ENCODE results near the gene SLC15A1. TPM values are rescaled to one million over a fixed set of nuclear protein-coding genes. Genes with fewer than 3 reads are reported as not detected.

SLC15A1 gene
- total and polyA plus RNA-seq, 2 donors (not counting 1 experiment from before 2014, with no cell fraction given) = not detected

- H3K27me3 Mint-ChIP-seq = no peaks in the 10 kb centered on the region
- Histone ChIP-seq H3K9ac (ENCODE audit: low read length) (no peak overlapping the region), H3K27me3 (replicated peaks in 1 of 4; ENCODE audit: control extremely low read depth in 1 of 4, control insufficient read depth in 3 of 4, insufficient read depth in 4 of 4, low read length in 3 of 4) (no peaks in the 10 kb centered on the region), H3K9me3 (ENCODE audit: control extremely low read depth in 1 of 3, control insufficient read depth in 2 of 3, insufficient read depth in 1 of 3, low read length in 2 of 3) (no peaks in the 10 kb centered on the region), H3K79me2 (ENCODE audit: control insufficient read depth, insufficient read depth, low read length) (no peaks in the 10 kb centered on the region), H3K36me3 (replicated peaks in 1 of 2; ENCODE audit: control extremely low read depth in 1 of 2, control insufficient read depth in 1 of 2, extremely low read depth in 1 of 2, insufficient read depth in 2 of 2, low read length in 1 of 2) (no peaks in the 10 kb centered on the region), H3K27ac (ENCODE audit: low read length in 2 of 2) (no peak overlapping the region), H2AFZ (ENCODE audit: insufficient read depth, low read depth, low read length, poor library complexity, severe bottlenecking) (no peak overlapping the region), H3K4me1 (ENCODE audit: control insufficient read depth in 2 of 2, insufficient read depth in 2 of 2, low read length in 2 of 2) (no peaks in the 10 kb centered on the region), H4K20me1 (ENCODE audit: control insufficient read depth, insufficient read depth, low read length, poor library complexity, severe bottlenecking) (no peaks in the 10 kb centered on the region), H3K4me3 (ENCODE audit: control extremely low read depth in 1 of 5, extremely low read depth in 1 of 5, insufficient read depth in 1 of 5, low read depth in 2 of 5, low read length in 4 of 5) (no peak overlapping the region), H3K4me2 (replicated peaks; ENCODE audit: low read depth, low read length, poor library complexity, severe bottlenecking) (no peak overlapping the region)
- CTCF ChIA-PET = no interaction called here
- DNase-seq (no peak), ATAC-seq (ENCODE audit: low read depth) (no peak)
- H3K9me3 Mint-ChIP-seq (ENCODE audit: insufficient read depth) = no peaks in the 10 kb centered on the region
- no peaks in the 10 kb centered on the region for H3K4me1 Mint-ChIP-seq
- TF ChIP-seq CTCF (IDR thresholded peaks at IDR 0.05) (no peak), EZH2 (IDR thresholded peaks at IDR 0.05; ENCODE audit: borderline replicate concordance, insufficient read depth, low read depth, low read length, poor library complexity, severe bottlenecking) (no peak)
- POLR2A ChIA-PET = no interaction called here
- H3K4me3 Mint-ChIP-seq = no peak overlapping the region
- no peak overlapping the region for H3K27ac Mint-ChIP-seq
- intact Hi-C loops (cut with micrococcal nuclease) = no loop called here
- 88% methylated on average over 5 of the region's 6 CpGs for WGBS (ENCODE audit: insufficient coverage)
Observed at GRCh38 chr13:98689347-98689968, 63.0 kb downstream of the SLC15A1 start.

- POLR2A ChIA-PET = no interaction called here
Observed at GRCh38 chr13:98688373-98688772, 64.1 kb downstream of the SLC15A1 start.

More at GRCh38 chr13:98688373-98688772, 64.1 kb downstream of the SLC15A1 start:
- no peaks in the 10 kb centered on the region for H3K27me3 Mint-ChIP-seq
- DNase-seq (no peak), ATAC-seq (ENCODE audit: low read depth) (no peak)
- TF ChIP-seq EZH2 (IDR thresholded peaks at IDR 0.05; ENCODE audit: borderline replicate concordance, insufficient read depth, low read depth, low read length, poor library complexity, severe bottlenecking) (no peak), CTCF (IDR thresholded peaks at IDR 0.05) (no peak)
- H3K4me3 Mint-ChIP-seq = no peak overlapping the region
- intact Hi-C loops (cut with micrococcal nuclease) = no loop called here
- H3K27ac Mint-ChIP-seq = no peak overlapping the region
- Histone ChIP-seq H3K4me2 (replicated peaks; ENCODE audit: low read depth, low read length, poor library complexity, severe bottlenecking) (no peak overlapping the region), H3K27me3 (replicated peaks in 1 of 4; ENCODE audit: control extremely low read depth in 1 of 4, control insufficient read depth in 3 of 4, insufficient read depth in 4 of 4, low read length in 3 of 4) (no peaks in the 10 kb centered on the region), H3K27ac (ENCODE audit: low read length in 2 of 2) (no peak overlapping the region), H4K20me1 (ENCODE audit: control insufficient read depth, insufficient read depth, low read length, poor library complexity, severe bottlenecking) (no peaks in the 10 kb centered on the region), H3K79me2 (ENCODE audit: control insufficient read depth, insufficient read depth, low read length) (no peaks in the 10 kb centered on the region), H3K9ac (ENCODE audit: low read length) (no peak overlapping the region), H3K4me3 (ENCODE audit: control extremely low read depth in 1 of 5, extremely low read depth in 1 of 5, insufficient read depth in 1 of 5, low read depth in 2 of 5, low read length in 4 of 5) (no peak overlapping the region), H3K9me3 (ENCODE audit: control extremely low read depth in 1 of 3, control insufficient read depth in 2 of 3, insufficient read depth in 1 of 3, low read length in 2 of 3) (no peaks in the 10 kb centered on the region), H3K36me3 (replicated peaks in 1 of 2; ENCODE audit: control extremely low read depth in 1 of 2, control insufficient read depth in 1 of 2, extremely low read depth in 1 of 2, insufficient read depth in 2 of 2, low read length in 1 of 2) (no peaks in the 10 kb centered on the region), H3K4me1 (ENCODE audit: control insufficient read depth in 2 of 2, insufficient read depth in 2 of 2, low read length in 2 of 2) (no peaks in the 10 kb centered on the region), H2AFZ (ENCODE audit: insufficient read depth, low read depth, low read length, poor library complexity, severe bottlenecking) (no peak overlapping the region)
- no peaks in the 10 kb centered on the region for H3K4me1 Mint-ChIP-seq
- CTCF ChIA-PET = no interaction called here
- WGBS (ENCODE audit: insufficient coverage) = 100% methylated on average over 1 of the region's 2 CpGs
- no peaks in the 10 kb centered on the region for H3K9me3 Mint-ChIP-seq (ENCODE audit: insufficient read depth)

Measured in B cell (primary cell).